EH (cell line): ENCODE data around the gene MEGF8.

ENCODE experiments used
- DNase-seq: peaks from one replicate; pipeline ENCODE4 v3.0.0-alpha.2; 2015; ENCODE audit warnings: low read depth

The MEGF8 gene

DNA sequence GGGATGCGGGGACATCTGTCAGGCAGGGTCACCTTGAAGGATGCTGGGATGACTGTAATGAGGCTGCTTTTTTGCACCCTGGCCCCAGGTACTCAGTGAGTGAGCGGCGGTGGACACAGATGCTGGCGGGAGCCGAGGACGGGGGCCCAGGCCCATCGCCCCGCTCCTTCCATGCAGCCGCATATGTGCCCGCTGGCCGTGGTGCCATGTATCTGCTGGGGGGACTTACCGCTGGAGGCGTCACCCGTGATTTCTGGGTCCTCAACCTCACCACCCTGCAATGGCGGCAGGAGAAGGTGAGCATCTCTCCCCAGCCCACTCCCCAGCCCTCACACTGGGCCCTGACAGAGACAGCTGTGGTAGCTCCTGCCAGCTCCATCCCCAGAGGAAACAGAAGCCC lies 31.3 kb downstream of the MEGF8 start:
- no peak for DNase-seq

- DNase-seq = no peak
These were observed 31.9 kb downstream of the MEGF8 start for GRCh38 chr19:42357290-42357689.

DNA sequence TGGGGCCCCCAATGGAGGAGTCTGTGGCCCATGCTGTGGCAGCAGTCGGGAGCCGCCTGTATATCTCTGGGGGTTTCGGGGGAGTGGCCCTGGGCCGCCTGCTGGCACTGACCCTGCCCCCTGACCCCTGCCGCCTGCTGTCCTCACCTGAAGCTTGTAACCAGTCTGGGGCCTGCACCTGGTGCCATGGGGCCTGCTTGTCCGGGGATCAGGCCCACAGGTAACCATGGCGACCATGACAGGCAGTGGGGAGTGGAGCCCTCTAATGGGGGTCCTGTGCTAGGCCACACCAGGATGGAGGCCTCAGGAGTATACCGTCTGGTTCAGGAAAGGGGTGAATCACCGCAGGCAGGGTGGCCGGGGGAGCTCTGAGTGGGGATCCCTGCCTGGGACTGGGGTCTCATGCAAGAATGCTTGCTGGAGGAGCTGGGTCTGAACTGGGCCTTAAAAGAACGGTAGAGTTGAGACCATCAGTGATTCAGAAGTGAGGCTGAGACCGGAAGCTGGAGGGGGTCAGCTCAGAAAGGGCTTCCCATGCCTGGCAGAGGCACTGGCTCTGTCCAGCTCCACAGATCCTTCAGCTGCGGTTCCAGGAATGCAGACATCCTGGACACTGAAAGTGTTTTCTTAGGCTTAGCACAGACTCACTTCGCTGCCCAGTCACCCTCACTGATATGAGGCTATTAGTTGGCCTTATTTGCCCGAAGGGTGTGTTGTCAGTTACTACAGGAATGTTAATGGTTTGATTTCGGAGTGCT lies 35.5 kb downstream of the MEGF8 start:
- peak; percentile 16 for DNase-seq

GRCh38 chr19:42361545-42361910 lies 36.1 kb downstream of the MEGF8 start:
- no peak for DNase-seq

GRCh38 chr19:42362342-42362741 lies 36.9 kb downstream of the MEGF8 start:
- no peak for DNase-seq

GRCh38 chr19:42362891-42363440 lies 37.5 kb downstream of the MEGF8 start:
- no peak for DNase-seq

GRCh38 chr19:42363614-42364346 lies 38.3 kb downstream of the MEGF8 start:
- no peak for DNase-seq

DNA sequence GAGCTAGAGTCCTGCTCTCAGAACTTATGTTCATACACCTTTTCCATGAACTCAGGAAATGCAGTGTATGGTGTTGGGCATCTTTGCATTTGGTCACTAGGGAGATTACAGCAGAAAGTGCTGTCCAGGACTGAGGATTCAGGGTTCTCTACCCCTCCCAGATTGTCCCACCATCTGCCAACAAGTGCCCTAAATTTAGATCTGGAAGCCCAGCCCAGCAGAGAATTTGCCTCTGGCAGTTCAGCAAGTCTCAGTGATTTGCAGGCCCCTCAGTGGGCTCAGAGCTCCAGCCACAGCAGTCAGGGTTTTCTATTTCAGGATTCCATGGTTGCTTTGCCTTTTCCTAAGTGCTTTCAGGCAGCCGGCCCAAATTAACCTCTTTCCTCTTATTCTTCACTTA lies 41.2 kb downstream of the MEGF8 start:
- peak; percentile 41 for DNase-seq

- DNase-seq = no peak
These were observed 42.5 kb downstream of the MEGF8 start for GRCh38 chr19:42367929-42368328.

- no peak for DNase-seq
These were observed 42.9 kb downstream of the MEGF8 start for GRCh38 chr19:42368360-42368759.

- DNase-seq = no peak
These were observed 43.3 kb downstream of the MEGF8 start for GRCh38 chr19:42368765-42369164.

GRCh38 chr19:42369433-42370067 lies 44.1 kb downstream of the MEGF8 start:
- DNase-seq = no peak

DNA sequence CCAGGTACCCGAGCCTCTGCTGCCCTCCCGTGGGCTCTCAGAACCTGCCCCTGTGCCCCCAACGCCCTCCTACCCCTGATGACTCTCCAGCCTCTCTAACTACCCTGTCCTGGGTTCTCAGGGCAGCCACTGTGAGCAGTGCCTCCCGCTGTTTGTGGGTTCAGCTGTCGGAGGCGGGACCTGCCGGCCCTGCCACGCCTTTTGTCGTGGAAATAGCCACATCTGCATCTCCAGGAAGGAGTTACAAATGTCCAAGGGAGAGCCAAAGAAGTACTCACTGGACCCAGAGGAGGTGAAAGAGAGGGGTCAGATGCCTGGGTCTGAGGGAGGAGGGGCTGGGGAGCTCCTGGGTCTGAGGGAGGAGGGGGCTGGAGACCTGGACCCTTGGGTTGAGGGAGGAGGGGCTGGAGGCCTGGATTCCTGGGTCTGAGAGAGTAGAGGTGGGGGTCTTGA lies 44.7 kb downstream of the MEGF8 start:
- DNase-seq = no peak

GRCh38 chr19:42370626-42371175 lies 45.3 kb downstream of the MEGF8 start:
- DNase-seq = no peak

- DNase-seq = no peak
These were observed 49.5 kb downstream of the MEGF8 start for GRCh38 chr19:42374826-42375376.

- no peak for DNase-seq
These were observed 50.2 kb downstream of the MEGF8 start for GRCh38 chr19:42375415-42376176.

DNA sequence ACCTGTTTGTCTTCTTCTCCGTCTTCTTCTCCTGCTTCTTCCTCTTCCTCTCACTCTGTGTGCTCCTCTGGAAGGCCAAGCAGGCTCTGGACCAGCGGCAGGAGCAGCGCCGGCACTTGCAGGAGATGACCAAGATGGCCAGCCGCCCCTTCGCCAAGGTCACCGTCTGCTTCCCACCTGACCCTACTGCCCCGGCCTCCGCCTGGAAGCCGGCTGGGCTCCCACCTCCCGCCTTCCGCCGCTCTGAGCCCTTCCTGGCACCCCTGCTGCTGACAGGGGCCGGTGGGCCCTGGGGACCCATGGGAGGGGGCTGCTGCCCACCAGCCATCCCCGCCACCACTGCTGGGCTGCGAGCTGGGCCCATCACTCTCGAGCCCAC lies 50.7 kb downstream of the MEGF8 start:
- DNase-seq = no peak

DNA sequence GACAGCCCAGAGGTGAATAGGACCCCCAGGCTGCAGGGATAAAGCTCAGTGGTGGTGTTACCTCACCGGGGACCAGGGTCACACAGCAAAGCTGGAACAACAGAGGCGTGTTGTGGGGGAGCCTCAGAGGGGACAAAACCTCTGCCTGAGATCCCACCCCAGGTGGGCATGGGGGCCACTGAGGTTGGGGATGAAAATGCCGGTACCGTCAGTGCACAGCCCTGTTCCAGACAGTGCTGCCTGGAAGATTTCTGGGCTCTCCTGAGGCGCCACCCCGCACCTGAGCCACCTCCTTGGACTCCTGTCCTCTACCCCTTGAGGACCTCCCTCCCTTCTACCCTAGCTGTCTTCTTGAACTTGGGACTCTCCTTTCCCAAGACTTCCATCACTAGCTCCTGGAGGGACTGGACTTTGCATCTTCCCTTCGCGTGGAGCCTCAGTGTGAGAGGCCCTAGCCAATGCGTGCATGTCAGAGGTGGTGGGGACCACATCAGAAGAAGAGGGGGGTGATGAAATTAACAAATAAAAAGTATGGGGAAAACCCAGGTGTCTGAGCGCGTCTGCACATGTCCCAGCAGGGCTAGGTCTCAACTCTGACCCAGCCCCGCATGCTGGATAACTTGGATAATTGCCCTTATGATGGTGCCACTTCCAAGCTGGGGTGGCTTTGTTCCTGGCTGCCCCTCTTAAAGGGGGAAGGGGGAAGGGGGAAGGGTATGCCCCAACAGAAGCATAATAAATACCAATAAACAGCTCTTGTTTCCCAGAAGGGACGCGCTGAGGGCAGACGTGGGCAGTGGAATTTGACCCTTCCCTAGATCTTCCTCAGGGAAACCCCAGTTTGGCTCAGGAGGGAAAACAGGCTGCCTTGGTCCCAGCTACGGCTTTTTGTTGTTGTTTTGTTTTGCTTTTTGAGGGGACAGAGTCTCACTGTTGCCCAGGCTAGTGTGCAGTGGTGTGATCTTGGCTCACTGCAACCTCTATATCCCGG lies 53.1 kb downstream of the MEGF8 start:
- DNase-seq = no peak

DNA sequence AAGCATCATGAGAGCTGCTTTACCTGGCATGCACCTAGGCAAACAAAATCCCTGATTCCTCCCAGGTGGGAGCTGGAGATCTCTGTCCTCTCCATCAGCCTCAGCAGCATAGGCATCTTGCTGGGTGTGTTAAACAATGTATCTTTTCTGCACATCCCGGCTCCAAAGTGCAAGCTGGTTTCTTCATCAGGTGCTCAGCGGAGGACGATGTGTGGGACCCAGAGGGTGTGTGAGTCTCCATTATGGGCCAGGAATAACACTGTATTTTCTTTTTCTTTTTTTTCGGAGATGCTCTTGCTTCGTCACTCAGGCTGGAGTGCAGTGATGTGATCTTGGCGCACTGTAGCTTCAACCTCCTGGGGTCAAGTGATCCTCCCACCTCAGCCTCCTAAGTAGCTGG lies 54.7 kb downstream of the MEGF8 start:
- DNase-seq = no peak
